GM21515 (cell line): ENCODE results near the gene CREB3L4.

Experiments used
- ATAC-seq: cut with Tn5 transposase; IDR thresholded peaks from one replicate; pipeline ENCODE4 v1.9.1; 2021; ENCODE audit not compliant: unreplicated experiment

Gene CREB3L4, protein sequence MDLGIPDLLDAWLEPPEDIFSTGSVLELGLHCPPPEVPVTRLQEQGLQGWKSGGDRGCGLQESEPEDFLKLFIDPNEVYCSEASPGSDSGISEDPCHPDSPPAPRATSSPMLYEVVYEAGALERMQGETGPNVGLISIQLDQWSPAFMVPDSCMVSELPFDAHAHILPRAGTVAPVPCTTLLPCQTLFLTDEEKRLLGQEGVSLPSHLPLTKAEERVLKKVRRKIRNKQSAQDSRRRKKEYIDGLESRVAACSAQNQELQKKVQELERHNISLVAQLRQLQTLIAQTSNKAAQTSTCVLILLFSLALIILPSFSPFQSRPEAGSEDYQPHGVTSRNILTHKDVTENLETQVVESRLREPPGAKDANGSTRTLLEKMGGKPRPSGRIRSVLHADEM

DNA sequence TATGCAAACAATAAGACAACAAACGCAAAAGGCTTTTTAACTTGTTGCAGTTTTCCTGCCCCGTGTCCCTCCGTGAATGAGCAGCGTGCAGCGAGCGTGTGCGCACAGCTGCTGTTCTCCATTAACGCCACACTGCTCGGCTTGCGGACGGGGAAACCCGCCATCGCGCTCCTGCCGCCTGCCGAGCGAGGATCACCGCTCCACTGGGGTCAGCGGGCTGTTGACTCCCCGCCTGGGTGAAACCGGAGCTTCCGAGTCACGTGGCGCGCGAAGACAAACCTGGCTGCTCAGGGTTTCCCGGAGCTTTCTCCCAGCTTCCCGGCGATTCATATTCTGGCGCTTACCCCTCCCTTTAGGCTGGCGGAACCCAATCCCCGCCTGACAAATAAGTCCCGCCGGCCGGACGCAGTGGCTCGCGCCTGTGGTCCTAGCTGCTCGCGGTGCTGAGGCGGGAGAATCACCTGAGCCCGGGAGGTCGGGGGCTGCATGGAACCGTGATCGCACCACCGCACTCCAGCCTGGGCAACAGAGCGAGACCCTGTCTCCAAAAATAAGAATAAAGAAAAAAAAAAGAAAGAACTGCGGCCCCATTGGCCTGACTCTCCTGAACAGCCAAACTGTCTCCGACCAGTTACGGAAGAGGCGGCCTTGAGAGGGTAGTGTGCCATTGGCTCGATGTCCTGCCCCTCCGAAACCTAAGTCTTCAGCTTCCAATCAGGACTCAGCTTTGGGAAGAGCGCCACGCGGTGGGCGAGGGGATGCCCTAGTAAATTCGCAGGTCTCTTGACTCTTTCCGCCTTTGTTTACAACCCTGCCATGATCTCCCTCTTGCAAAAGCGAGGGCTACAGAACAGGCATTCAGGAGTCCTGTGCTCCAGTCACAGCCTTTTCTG lies at the start of gene CREB3L4:
CREB3L4 (plus strand) TSS at position 796 of the 893 bp plus-strand sequence. CDS start 624 bp downstream, outside the sequence.
- peak; percentile 66 for ATAC-seq

- no peak for ATAC-seq
Measured at GRCh38 chr1:153919876-153920852, 47.5 kb upstream of the CREB3L4 start.

- ATAC-seq: no peak
Measured at GRCh38 chr1:153921080-153921802, 46.5 kb upstream of the CREB3L4 start.

- ATAC-seq: no peak
Measured at GRCh38 chr1:153921803-153922075, 46.0 kb upstream of the CREB3L4 start.

- peak; percentile 25 for ATAC-seq
Measured at GRCh38 chr1:153922076-153922971, 45.4 kb upstream of the CREB3L4 start.

DNA sequence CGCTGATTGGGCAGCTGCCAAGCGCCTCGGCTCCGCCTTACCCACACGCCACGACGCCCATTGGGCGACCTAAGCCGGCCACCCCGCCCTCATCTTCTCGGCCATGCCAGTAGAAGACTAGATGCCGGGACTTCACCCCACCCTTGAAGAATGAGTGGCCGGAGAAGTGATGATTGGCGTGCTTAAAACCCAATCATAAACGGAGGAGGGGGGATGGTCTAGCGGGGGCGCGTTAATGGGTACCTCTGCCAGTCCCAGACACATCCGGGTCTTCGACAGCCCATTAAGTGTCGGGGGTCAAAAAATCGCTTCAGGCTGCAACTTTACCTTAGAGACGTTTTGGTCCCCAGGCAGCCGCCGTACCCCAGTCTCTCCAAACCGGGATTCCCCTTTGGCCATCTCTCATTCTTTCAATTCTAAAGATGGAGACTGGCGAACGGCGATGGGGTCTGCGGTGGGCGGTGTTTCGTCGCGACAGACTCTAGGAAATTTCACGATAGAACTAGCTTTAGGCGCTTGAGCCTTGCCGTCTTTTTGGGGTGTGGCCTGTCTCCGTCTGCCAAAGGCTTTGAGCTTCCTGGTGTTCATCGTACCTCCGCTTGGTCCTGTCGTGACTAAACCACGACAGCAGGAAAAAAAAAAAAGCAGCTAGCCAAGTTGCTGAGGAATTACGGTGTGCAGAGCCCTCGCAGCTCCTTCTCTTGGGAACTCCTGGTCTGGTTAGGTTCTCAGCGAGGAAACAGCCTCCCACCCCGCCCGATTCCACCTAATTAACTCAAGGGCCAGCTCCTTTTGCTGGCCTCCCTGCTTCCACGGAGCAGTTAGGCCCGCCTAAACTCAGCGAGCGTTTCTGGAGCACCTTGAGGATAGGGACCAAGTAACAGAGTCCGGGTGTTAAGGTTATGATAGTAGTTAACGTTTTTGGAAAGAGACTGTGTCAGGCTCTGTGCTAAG lies 44.5 kb upstream of the CREB3L4 start, which contains the start of gene GATAD2B:
GATAD2B (minus strand) TSS at position 1 of the 954 bp plus-strand sequence. CDS start 94,625 bp downstream, outside the sequence.
- ATAC-seq: peak; percentile 88

GRCh38 chr1:153926405-153926804 lies 41.3 kb upstream of the CREB3L4 start:
- ATAC-seq: no peak

DNA sequence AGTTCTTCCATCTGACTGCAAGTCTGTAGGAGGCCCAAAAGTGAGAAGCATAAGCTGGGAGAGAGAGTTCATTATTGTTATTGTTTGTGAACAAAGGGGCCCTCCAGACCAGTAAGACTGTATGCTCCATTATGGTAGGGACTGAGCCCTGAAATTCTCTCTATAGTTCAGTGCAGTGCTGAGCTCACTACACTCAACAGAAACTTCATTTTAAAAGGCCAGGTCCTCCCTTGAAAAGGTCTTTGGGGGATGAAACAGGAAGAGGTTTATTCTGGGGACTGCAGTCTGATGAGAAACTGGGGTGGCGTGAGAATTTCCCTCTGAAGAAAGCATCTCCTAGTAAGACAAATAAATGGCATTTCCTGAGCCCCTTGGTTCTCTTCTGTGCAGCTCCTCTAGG lies 39.5 kb upstream of the CREB3L4 start:
- ATAC-seq: no peak

- no peak for ATAC-seq
Measured at GRCh38 chr1:153928791-153929341, 38.8 kb upstream of the CREB3L4 start.

DNA sequence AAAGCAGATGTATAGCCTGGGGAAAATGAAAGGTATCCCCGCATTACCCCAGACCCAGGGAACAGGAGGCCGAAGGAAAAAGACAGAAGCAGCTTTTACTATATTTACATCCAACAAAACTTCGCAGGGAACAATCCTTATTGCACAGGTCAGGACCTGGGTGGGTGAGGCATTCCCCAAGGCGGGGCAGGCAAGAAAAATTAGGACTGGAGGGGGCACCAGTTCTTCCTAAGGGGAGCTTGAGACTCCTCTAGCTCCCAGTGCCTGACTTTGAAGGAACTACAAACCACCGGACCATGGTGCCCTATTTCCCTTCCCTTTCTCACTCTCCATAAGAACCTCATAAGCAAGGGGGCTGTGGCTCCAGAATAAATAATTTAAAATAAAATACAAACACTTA lies 38.3 kb upstream of the CREB3L4 start:
- ATAC-seq: no peak

- no peak for ATAC-seq
Measured at GRCh38 chr1:153929981-153930948, 37.4 kb upstream of the CREB3L4 start.

DNA sequence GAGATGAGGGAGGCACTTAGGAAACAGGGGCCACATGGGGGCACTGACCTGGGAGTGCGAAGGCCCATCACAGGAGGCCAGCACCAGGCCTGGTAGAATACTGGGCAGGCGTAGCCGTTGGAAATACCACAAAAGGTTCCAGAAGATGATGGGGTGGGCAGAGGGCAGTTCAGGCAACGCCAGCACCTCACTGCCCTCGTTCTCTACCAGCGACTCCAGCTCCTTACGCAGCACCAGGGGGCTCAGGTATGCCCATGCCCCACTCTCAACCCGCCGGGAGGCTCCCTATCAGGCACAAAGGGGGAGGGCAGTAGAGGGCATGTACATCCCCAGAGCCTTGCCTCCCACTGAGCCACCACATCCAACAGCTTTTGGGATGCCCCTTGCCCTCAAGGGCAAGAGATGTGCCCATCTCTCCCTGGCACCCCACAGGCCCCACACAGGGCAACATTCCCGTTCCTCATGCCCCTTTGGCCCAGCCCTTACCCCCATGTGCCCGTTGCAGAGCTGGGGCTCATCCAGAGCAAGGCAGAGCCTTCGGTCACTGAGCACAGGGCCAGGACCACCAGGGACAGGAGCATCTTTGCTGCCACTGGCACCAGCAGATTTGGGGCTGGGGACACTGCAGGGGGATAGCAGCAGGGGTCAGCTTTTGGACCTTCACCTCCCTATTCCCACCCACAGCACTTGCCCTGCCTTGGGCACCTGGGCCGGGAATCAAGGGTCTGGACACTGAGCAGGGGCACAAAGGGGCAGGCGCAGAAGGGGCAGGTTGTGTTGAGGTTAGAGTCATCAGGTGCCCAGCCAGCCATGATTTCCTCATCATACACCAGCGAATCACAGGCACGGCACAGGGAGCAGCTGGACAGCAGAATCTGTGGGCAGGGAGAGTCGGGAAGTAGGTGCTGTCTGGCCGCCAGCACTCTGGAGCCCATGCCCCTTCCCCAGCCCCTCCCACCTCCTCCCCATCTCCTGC lies 35.3 kb upstream of the CREB3L4 start:
- ATAC-seq: no peak

DNA sequence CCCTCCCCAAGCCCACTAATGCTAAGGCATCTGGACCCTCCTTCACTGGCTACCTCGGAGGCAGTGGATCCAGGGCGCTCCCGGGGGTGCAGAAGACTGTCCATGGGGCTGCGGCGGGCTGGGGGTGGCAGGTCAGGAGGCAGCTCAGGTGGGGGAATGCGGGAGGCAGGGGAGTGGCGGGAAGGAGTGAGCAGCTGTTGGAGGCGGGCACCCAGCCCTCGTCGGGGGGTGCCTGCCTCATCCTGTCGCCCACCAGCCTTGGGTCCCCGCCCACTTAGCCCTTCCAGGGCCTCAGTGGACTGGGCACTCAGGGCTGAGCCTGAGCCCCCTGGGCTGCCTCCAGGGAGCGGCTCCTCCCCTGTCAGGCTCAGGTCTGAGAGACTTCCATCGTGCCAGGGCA lies 34.3 kb upstream of the CREB3L4 start:
- no peak for ATAC-seq

- ATAC-seq: no peak
Measured at GRCh38 chr1:153933955-153934354, 33.7 kb upstream of the CREB3L4 start.

GRCh38 chr1:153934746-153935145 lies 33.0 kb upstream of the CREB3L4 start:
- ATAC-seq: no peak
